Measurements from ENCODE around the gene HS3ST5. TPM values are rescaled to one million over a fixed set of nuclear protein-coding genes. Genes with fewer than 3 reads are reported as not detected.
A peak's percentile ranks its signal among the peaks of the same experiment; 100 is the strongest.

Gene HS3ST5
- total and polyA plus RNA-seq, 2 experiments from 2014 or later, result 2.8 to 3.5 TPM

DNA sequence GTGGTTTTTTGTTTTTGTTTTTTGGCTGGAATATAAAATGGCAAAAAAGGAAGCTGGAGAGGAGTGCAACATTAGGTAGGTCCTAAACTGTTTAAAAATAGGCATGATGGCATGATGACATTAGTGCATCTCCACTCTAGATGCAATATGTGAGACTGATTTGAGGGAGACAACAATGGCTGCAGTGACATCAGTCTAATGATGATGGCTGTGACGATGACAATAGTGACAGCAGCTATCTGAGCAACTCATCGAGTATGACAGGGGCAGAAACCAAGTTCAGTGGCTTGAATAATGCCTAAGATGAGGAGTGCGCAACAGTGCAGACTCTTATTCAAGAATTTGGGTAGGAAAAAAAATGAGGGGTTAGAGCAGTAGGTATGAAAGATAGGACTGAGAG is 82.0 kb downstream of the HS3ST5 start (continued):
- TF ChIP-seq NANOG (IDR thresholded peaks at IDR 0.05; ENCODE audit: borderline replicate concordance) (no peak), EZH2 (IDR thresholded peaks at IDR 0.05; ENCODE audit: low read depth, unreplicated experiment) (no peak), CREB1 (CRISPR knock-in tag; IDR thresholded peaks at IDR 0.05; ENCODE audit: low read depth) (no peak)
- TF ChIP-seq, protein P1, sequence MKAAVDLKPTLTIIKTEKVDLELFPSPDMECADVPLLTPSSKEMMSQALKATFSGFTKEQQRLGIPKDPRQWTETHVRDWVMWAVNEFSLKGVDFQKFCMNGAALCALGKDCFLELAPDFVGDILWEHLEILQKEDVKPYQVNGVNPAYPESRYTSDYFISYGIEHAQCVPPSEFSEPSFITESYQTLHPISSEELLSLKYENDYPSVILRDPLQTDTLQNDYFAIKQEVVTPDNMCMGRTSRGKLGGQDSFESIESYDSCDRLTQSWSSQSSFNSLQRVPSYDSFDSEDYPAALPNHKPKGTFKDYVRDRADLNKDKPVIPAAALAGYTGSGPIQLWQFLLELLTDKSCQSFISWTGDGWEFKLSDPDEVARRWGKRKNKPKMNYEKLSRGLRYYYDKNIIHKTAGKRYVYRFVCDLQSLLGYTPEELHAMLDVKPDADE (IDR thresholded peaks at IDR 0.05), result no peak

DNA sequence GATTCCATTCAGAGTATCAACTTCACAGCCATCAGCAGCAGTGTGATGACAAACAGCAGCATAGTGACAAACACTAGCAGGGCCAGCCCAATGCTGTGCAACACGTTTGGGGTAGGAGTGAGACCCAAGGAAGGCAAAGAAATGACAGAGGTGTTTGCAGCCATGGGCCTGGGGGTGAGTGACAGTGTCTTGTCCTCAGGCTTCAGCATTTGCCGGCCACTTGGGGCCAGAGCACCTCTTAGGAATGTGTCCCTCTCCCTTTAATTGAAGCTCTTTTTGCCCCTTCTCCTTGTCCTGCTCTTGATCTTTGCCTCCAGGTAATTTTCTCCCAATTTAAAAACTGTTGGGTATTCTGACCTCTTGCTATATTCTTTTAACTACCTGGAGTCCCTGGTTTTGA is 84.4 kb downstream of the HS3ST5 start:
- no peaks in the 10 kb centered on the region for H3K79me2 ChIP-seq (replicated peaks; ENCODE audit: insufficient read depth)
- Mint-ChIP-seq H3K4me3 (no peak overlapping the region), H3K4me1 (peaks cover 8% of the 10 kb centered on the region), H3K36me3 (ENCODE audit: low read depth) (peaks cover 43% of the 10 kb centered on the region), H3K9me3 (peaks cover 36% of the 10 kb centered on the region), H3K27ac (no peak overlapping the region), H3K27me3 (ENCODE audit: insufficient read depth, low read depth, poor library complexity) (peaks cover 2% of the 10 kb centered on the region)
- H3K4me3 ChIP-seq, result no peak overlapping the region
- no peaks in the 10 kb centered on the region for H4K20me1 ChIP-seq (replicated peaks; ENCODE audit: insufficient read depth)
- peaks cover 14% of the 10 kb centered on the region; the same call in 1 of the 2 replicates for H3K9me2 ChIP-seq (ENCODE audit: insufficient read depth)
- DNase-seq (ENCODE audit: low spot score) (no peak), ATAC-seq (peak; percentile 23; the same call in 1 of the 3 replicates)
- no peak overlapping the region for H3K4me2 ChIP-seq
- H3F3A ChIP-seq (replicated peaks; ENCODE audit: low read depth), result no peaks in the 10 kb centered on the region
- peaks cover 5% of the 10 kb centered on the region; the same call in 1 of the 2 replicates for H3K4me1 ChIP-seq (ENCODE audit: insufficient read depth)
- H3K36me3 ChIP-seq (ENCODE audit: insufficient read depth), result 0 out of 2 replicates have a peak, but pooled peaks cover 7% of the 10 kb centered on the region
- H3K27me3 ChIP-seq (ENCODE audit: insufficient read depth), result no peaks in the 10 kb centered on the region
- H3K27ac ChIP-seq (ENCODE audit: low read depth), result no peak overlapping the region
- no peak overlapping the region for H2AFZ ChIP-seq
- TF ChIP-seq, protein P1 (IDR thresholded peaks at IDR 0.05), result no peak
- no peak for TF ChIP-seq EZH2phosphoT487 (IDR thresholded peaks at IDR 0.05; ENCODE audit: unreplicated experiment)
- no peak for TF ChIP-seq JUNB (IDR thresholded peaks at IDR 0.05; ENCODE audit: unreplicated experiment)
- no peak for TF ChIP-seq NANOG (IDR thresholded peaks at IDR 0.05; ENCODE audit: borderline replicate concordance)
- no peak for TF ChIP-seq ZNF114 (CRISPR knock-in tag; IDR thresholded peaks at IDR 0.05)
- no peak for TF ChIP-seq CREB1 (CRISPR knock-in tag; IDR thresholded peaks at IDR 0.05; ENCODE audit: low read depth)

DNA sequence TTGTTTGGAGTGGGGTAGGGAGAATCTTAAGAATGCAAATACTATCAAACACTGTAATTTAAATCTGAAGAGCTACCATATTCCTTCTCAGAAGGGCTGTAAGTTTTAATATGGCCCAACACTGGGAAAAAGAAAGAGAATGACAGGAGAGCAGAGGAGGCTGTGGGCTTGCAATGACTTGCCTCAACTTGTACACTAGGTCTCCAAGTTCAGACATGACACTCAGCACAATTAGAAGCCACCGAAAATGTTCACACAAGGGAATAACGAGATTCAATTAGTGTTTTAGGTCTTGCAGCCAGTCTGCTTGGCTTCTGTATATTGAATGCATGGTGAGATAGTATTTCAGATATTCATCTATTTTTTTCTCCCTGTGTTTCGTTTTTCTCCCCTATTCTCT is 89.4 kb downstream of the HS3ST5 start:
- no peak overlapping the region; the same call in 2 of the 3 replicates for H3K4me3 Mint-ChIP-seq
- H3K27ac ChIP-seq (ENCODE audit: low read depth), result 0 out of 2 replicates have a peak overlapping the region, but pooled peaks have one; percentile 22
- no peaks in the 10 kb centered on the region for H4K20me1 ChIP-seq (replicated peaks; ENCODE audit: insufficient read depth)
- peaks cover 12% of the 10 kb centered on the region; the same call in 1 of the 2 replicates for H3K4me1 ChIP-seq (ENCODE audit: insufficient read depth)
- H3F3A ChIP-seq (replicated peaks; ENCODE audit: low read depth), result no peaks in the 10 kb centered on the region
- H3K36me3 Mint-ChIP-seq (ENCODE audit: low read depth), result peaks cover 49% of the 10 kb centered on the region
- DNase-seq (ENCODE audit: low spot score), result no peak
- no peak overlapping the region for H2AFZ ChIP-seq
- H3K4me3 ChIP-seq, result no peak overlapping the region
- H3K9me2 ChIP-seq (ENCODE audit: insufficient read depth), result peaks cover 22% of the 10 kb centered on the region; the same call in 1 of the 2 replicates
- no peak overlapping the region; the same call in 1 of the 2 replicates for H3K27ac Mint-ChIP-seq
- H3K36me3 ChIP-seq (ENCODE audit: insufficient read depth), result 0 out of 2 replicates have a peak, but pooled peaks cover 7% of the 10 kb centered on the region
- H3K4me1 Mint-ChIP-seq, result peaks cover 16% of the 10 kb centered on the region
- peaks cover 2% of the 10 kb centered on the region for H3K27me3 Mint-ChIP-seq (ENCODE audit: insufficient read depth, low read depth, poor library complexity)
- H3K79me2 ChIP-seq (replicated peaks; ENCODE audit: insufficient read depth), result no peaks in the 10 kb centered on the region
- H3K27me3 ChIP-seq (ENCODE audit: insufficient read depth), result no peaks in the 10 kb centered on the region
- ATAC-seq, result no peak
- H3K9me3 Mint-ChIP-seq, result peaks cover 36% of the 10 kb centered on the region
- H3K4me2 ChIP-seq, result no peak overlapping the region
- TF ChIP-seq ZNF331 (CRISPR knock-in tag; IDR thresholded peaks at IDR 0.05; ENCODE audit: low read depth), result no peak
- no peak for TF ChIP-seq NANOG (IDR thresholded peaks at IDR 0.05; ENCODE audit: borderline replicate concordance)
- TF ChIP-seq JUNB (IDR thresholded peaks at IDR 0.05; ENCODE audit: unreplicated experiment), result no peak
- no peak for TF ChIP-seq EZH2phosphoT487 (IDR thresholded peaks at IDR 0.05; ENCODE audit: unreplicated experiment)
- TF ChIP-seq, protein P2, sequence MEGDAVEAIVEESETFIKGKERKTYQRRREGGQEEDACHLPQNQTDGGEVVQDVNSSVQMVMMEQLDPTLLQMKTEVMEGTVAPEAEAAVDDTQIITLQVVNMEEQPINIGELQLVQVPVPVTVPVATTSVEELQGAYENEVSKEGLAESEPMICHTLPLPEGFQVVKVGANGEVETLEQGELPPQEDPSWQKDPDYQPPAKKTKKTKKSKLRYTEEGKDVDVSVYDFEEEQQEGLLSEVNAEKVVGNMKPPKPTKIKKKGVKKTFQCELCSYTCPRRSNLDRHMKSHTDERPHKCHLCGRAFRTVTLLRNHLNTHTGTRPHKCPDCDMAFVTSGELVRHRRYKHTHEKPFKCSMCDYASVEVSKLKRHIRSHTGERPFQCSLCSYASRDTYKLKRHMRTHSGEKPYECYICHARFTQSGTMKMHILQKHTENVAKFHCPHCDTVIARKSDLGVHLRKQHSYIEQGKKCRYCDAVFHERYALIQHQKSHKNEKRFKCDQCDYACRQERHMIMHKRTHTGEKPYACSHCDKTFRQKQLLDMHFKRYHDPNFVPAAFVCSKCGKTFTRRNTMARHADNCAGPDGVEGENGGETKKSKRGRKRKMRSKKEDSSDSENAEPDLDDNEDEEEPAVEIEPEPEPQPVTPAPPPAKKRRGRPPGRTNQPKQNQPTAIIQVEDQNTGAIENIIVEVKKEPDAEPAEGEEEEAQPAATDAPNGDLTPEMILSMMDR (conservative IDR thresholded peaks at IDR 0.05; ENCODE audit: low read depth in 2 of 2), result no peak
- TF ChIP-seq, protein P1 (IDR thresholded peaks at IDR 0.05), result no peak
- TF ChIP-seq STAT1 (IDR thresholded peaks at IDR 0.05; ENCODE audit: unreplicated experiment), result no peak
- TF ChIP-seq CREB1 (CRISPR knock-in tag; IDR thresholded peaks at IDR 0.05; ENCODE audit: low read depth), result no peak
- no peak for TF ChIP-seq EZH2 (IDR thresholded peaks at IDR 0.05; ENCODE audit: low read depth, unreplicated experiment)
- no peak for TF ChIP-seq ZNF114 (CRISPR knock-in tag; IDR thresholded peaks at IDR 0.05)

All from GM23338 (cell line).